Measurements from ENCODE around the gene PUS1. TPM values are rescaled to one million over a fixed set of nuclear protein-coding genes. Genes with fewer than 3 reads are reported as not detected.

Gene PUS1
- total RNA-seq, 1 donor from 2014 or later, result 22.7 TPM

DNA sequence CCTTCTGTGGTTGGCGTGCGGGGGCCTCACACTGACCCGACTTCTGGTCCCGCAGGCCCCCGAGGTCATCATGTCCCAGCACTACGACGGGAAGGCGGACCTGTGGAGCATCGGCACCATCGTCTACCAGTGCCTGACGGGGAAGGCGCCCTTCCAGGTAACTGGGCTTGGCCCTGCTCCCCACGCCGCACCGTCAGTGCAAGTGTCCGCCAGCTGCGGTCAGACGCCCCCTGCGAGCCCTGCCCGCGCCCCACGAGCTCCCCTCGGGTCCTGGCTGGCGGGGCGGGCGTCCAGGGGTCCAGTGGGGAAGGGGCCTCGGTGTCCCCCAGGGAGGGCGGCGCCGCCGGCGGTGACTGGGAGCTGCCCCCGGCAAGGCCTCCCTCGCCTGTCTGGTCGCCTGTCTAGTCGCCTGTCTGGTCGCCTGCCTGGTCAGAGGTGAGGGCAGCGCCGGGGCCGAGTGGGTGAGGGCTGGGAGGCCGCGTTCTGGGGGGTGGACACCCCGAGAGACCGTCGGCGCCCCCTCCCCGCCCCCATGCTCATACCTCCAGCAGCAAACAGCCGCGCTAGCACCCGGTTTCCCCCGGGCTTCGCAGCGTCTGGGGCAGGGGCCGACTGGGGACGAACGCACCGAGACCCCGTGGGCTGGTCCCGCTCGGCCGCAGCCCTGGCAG is 19.9 kb upstream of the PUS1 start:
- Histone ChIP-seq H3K36me3 (peaks cover 74 to 75% of the 10 kb centered on the region in 2 donors), H3K27me3 (no peaks in the 10 kb centered on the region), H3K27ac (no peak overlapping the region), H3K4me3 (no peak overlapping the region), H3K4me1 (peaks cover 4 to 10% of the 10 kb centered on the region in 2 donors), H3K9me3 (no peaks in the 10 kb centered on the region)
- intact Hi-C loops (cut with DNase I), result no loop called here
- TF ChIP-seq, protein P1, sequence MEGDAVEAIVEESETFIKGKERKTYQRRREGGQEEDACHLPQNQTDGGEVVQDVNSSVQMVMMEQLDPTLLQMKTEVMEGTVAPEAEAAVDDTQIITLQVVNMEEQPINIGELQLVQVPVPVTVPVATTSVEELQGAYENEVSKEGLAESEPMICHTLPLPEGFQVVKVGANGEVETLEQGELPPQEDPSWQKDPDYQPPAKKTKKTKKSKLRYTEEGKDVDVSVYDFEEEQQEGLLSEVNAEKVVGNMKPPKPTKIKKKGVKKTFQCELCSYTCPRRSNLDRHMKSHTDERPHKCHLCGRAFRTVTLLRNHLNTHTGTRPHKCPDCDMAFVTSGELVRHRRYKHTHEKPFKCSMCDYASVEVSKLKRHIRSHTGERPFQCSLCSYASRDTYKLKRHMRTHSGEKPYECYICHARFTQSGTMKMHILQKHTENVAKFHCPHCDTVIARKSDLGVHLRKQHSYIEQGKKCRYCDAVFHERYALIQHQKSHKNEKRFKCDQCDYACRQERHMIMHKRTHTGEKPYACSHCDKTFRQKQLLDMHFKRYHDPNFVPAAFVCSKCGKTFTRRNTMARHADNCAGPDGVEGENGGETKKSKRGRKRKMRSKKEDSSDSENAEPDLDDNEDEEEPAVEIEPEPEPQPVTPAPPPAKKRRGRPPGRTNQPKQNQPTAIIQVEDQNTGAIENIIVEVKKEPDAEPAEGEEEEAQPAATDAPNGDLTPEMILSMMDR (IDR thresholded peaks at IDR 0.05), result no peak
- no peak for DNase-seq (ENCODE audit: low spot score in 2 of 2)

DNA sequence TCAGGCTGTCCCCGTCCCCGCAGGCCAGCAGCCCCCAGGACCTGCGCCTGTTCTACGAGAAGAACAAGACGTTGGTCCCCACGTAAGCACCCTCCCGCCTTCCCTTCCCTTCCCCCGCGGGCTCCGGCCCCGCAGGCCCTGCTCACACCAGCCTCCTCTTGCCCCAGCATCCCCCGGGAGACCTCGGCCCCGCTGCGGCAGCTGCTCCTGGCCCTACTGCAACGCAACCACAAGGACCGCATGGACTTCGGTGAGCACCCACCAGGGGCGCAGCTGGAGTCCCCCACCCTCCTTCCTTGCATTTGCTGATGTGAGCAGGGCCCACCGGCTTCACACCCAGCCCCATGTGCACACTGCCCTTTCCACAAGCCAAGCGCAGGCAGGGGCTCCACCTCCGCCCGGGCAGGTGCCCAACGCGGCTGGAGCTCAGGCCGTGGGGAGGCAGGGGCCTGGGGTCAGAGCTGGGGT is 19.3 kb upstream of the PUS1 start:
- TF ChIP-seq, protein P1 (IDR thresholded peaks at IDR 0.05), result no peak
- intact Hi-C loops (cut with DNase I), result no loop called here
- Histone ChIP-seq H3K9me3 (no peaks in the 10 kb centered on the region), H3K4me1 (peaks cover 4 to 10% of the 10 kb centered on the region in 2 donors), H3K27me3 (no peaks in the 10 kb centered on the region), H3K36me3 (peaks cover 80 to 81% of the 10 kb centered on the region in 2 donors), H3K27ac (no peak overlapping the region), H3K4me3 (no peak overlapping the region)
- DNase-seq (ENCODE audit: low spot score in 2 of 2), result no peak

DNA sequence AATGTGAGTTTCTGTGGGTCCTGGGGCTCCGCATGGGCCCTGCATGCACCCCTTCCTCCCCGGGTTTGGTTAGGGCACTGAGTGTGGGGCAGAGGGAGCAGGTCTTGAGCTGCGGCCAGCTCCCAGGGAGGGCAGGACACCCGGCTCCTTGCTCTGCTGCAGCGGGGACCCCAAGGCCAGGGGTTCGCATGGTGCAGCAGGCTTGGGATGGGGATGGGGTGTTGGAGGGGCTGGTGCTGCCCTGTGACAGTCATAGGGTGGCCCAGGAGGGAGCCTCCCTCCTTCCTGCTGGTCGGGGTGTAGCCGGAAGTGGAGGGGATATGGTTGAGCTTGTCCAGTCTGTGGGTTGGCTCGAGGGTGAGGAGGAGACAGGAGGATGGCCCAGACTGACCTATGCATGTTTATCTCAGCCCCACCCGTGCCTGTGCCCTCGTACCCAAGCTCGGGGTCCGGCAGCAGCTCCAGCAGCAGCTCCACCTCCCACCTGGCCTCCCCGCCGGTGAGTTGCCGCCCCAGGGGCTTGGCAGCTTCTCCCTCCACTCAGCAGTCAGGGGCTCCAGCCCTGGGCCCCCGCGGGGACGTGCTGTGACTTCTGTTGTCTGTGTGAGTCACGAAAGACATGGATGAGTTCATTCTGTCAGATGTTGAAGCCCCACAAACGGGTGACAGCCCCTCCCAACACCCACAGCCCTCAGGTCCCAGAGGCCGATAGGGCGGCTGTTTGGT is 18.6 kb upstream of the PUS1 start:
- Histone ChIP-seq H3K4me3 (no peak overlapping the region), H3K27ac (no peak overlapping the region), H3K36me3 (peaks cover 87 to 88% of the 10 kb centered on the region in 2 donors), H3K27me3 (no peaks in the 10 kb centered on the region), H3K4me1 (peaks cover 4 to 10% of the 10 kb centered on the region in 2 donors), H3K9me3 (no peaks in the 10 kb centered on the region)
- intact Hi-C loops (cut with DNase I), result no loop called here
- DNase-seq (ENCODE audit: low spot score in 2 of 2), result no peak
- TF ChIP-seq, protein P1 (IDR thresholded peaks at IDR 0.05), result no peak

DNA sequence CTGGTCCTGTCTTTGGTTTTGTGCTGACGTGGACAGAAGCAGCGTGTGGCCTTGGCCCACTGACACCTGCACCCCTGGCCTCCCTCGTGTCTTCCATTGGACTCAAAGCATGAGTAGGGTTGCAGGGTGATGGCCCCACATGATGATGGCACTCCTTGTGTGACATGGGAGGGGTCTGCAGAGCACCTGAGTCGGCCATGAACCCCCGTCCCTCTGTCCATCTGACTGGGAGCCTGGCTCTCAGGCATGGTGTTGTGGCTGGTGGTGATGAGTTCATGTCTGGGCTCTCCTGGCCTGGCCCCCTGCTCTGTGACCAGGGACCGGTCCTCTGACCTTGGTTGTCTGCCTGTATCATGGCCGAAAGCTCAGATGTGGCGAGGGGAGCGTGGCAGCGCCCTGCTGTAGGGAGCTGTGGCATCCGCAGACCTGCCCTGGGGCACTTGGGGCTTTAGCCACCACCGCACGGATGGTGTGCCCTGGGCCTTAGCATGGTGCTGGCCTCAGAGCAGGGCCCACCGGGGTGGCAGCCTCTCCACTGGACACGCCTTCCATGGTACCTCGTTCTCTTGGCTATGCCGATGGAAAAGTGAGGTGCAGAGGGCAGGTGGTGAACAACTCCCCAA is 17.9 kb upstream of the PUS1 start:
- H3K27ac ChIP-seq, result no peak overlapping the region
- no peaks in the 10 kb centered on the region for H3K9me3 ChIP-seq
- peaks cover 94 to 95% of the 10 kb centered on the region in 2 donors for H3K36me3 ChIP-seq
- H3K4me3 ChIP-seq, result no peak overlapping the region
- DNase-seq (ENCODE audit: low spot score in 2 of 2), result no peak
- intact Hi-C loops (cut with DNase I), result no loop called here
- H3K4me1 ChIP-seq, result peaks cover 4 to 10% of the 10 kb centered on the region in 2 donors
- TF ChIP-seq, protein P1 (IDR thresholded peaks at IDR 0.05), result no peak
- no peaks in the 10 kb centered on the region for H3K27me3 ChIP-seq

DNA sequence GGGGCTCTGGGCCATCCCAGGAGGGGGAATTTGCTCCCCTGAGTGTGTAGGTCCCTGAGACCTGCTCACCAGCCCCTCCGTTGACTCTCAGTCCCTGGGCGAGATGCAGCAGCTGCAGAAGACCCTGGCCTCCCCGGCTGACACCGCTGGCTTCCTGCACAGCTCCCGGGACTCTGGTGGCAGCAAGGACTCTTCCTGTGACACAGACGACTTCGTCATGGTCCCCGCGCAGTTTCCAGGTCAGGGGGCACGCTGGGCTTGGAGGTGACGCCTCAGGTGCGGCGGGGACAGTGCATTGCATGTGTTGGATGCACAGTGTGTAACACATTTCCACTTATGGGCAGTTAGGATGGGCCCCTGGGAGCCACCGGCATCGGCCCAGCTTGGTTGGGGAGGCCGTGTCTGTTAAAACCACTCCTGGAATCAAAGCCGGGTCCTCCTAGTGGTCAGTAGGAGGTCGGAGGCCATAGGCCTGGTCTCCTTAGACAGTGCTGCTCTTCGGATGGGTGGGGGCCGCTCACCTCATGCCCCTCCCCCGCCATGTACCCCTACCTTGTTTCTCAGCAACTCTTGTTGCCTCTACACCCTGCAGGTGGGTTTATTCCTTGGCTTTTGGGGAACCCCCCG is 17.1 kb upstream of the PUS1 start:
- Histone ChIP-seq H3K9me3 (no peaks in the 10 kb centered on the region), H3K4me3 (no peak overlapping the region), H3K27ac (peak overlapping the region; percentile 9 to 66), H3K27me3 (no peaks in the 10 kb centered on the region), H3K4me1 (peaks cover 4 to 10% of the 10 kb centered on the region in 2 donors), H3K36me3 (peaks cover 96% of the 10 kb centered on the region in 2 donors)
- intact Hi-C loops (cut with DNase I), result loop anchor here (1.0 to 2.0 kb wide), 2 partner anchors 16 to 17 kb away; partner anchors contain the start of gene PUS1
- TF ChIP-seq, protein P1 (IDR thresholded peaks at IDR 0.05), result no peak
- no peak for DNase-seq (ENCODE audit: low spot score in 2 of 2)

All from ascending aorta (tissue), 2 donors.